HG03575 (cell line): Measurements from ENCODE around the gene LRRC45.

Experiments
- ATAC-seq: cut with Tn5 transposase; IDR thresholded peaks from one replicate; pipeline ENCODE4 v1.9.1; 2021; ENCODE audit not compliant: unreplicated experiment, insufficient number of reproducible peaks, low FRiP score; ENCODE audit errors: extremely low read depth

The LRRC45 gene

GRCh38 chr17:82043507-82043906 is 20.4 kb downstream of the LRRC45 start:
- no peak for ATAC-seq

- no peak for ATAC-seq
Observed at GRCh38 chr17:82045936-82046484, 22.9 kb downstream of the LRRC45 start.

DNA sequence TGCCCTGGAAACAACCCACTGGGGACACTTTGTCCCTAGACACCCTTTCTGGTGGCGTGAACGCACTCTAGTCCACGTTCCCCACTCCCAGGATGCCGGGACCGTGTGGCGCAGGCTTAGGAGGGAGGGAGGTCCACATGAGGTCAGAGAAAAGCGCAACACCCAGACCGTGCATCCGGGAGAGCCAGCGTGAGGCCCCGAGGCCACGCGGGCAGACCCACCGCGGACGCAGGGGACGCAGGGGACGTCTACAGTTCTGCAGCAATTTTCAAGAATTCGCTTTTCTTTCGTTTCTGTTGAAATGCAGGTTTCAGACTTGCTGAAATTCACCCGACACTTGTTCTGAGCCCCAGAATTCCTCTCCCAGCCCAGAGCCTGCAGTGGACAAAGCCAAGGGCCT is 23.8 kb downstream of the LRRC45 start:
- ATAC-seq, result no peak

GRCh38 chr17:82047379-82047778 is 24.3 kb downstream of the LRRC45 start:
- ATAC-seq, result no peak

DNA sequence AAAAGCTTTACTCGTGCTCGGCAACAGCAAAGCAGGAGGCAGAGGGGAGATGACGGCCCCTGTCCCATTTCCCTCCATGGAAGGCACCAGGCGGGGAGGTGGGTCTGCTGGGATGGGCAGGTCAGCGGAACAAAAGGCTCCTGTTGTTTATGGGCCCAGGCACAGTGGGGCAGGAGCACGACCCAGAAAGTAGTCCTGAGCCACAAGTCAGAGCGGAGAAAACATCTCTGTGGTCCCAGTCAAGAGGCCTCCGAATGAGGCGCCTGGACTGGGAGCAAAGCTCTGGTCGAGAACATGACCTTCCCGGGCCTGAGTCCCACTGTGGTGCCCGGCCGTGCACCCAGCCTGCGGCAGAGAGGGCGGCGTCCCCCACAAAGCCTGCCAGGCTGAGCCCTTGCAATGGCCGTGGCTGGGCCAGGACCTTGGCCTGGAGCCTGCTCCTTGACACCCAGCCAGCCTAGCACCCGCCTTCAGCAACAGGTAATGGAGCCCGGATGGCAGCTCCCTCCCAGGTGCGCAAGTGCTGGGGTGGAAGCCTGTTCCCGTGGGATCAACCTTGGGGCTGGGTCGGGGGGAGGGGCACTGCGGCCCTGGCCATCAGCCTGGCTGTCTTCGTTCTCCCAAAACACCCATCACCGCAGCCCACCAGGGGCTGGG is 24.9 kb downstream of the LRRC45 start:
- no peak for ATAC-seq

- ATAC-seq, result no peak
Observed at GRCh38 chr17:82048571-82048971, 25.5 kb downstream of the LRRC45 start.

- no peak for ATAC-seq
Observed at GRCh38 chr17:82049106-82049505, 26.0 kb downstream of the LRRC45 start.

DNA sequence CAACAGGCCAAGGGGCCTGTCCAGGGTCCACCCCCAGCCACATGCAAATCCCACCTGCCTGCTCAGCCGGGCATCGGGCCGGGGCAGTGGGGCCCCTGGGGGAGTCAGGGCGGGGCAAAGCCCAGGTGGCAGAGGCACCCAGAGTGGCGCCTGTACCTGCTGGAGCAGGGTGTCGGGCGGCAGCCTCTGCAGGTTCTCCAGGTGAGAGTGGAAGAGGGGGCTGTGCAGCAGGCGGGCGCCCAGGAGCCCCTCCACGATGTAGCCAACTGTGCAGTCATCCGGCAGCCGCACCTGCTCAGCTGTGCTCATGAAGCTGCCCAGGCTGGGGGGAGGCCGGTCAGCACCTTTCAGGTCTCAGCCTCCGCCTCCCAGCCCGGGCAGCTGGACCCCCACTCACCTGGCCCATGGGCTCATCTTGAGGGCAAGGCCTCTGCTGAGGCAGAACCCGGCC is 26.4 kb downstream of the LRRC45 start:
- no peak for ATAC-seq

DNA sequence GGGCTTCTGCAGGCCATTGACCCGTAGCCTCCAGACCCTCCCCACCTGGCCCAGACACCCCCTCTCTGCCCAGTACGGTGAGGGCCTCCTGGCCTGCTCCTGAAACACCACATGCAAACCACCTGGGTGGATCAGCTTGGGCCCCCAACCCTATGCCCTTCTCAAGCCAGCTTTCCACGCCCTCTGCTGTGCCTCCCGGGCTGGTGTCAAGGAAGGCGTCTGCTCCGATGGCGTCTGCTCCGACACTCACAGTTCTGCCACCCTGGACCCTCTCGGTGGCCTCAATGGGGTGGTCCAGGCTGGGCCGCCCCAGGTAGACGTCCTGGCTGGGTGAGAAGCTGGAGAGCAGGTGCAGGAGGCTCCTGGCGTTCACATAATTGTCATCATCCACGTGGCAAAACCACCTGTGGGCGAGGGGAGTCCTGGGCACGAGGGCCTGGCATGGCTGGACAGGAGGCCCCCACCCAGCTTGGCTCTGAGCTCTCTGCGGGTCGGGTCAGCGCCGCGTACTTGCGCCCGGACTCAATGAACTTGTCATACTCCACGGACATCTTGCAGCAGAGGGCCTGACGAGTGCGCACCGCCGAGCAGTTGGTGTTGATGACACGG is 27.2 kb downstream of the LRRC45 start:
- ATAC-seq, result no peak

DNA sequence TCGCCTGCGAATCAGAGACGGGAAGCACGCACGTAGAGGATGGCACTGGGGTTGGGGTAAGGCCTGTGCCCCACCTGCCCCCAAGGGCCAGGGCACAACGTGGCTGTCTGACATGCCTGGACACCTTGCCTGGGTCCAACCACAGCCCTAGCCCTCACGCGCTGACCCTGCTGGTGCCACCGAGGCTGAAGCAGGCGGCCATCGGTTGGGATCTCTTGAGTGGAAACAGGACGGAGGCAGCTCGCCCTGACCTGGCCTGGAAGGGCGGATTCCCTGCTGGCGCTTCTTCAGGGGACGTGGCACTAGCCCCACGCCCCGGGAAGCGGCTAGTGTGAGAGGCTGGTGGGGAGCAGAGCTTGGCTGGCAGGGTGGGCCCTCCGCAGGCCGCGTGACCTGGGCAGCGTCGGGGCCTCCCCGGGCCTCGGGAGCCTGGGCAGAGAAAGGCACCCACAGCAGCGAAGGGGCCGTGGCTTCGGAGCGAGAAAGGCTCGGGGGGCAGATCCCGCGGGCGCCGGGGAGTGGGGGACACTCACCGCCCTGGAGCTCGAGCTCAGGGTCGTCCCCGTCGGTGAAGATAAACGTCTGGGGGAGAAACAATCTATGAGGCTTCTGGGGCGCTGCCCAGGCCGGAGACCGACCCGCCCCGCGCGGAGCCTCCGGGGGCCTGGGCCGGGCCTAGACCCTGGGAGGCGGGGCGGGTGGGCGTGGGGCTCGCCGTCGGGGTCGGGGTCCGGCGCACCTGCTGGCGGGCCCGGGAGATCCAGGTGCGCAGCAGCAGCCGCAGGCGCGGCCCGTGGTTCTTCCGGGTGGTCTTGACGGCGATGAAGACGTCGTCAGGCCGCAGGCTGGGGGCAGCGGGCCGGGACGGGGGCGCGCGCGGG is 27.9 kb downstream of the LRRC45 start:
- no peak for ATAC-seq

- no peak for ATAC-seq
Observed at GRCh38 chr17:82051776-82052637, 28.9 kb downstream of the LRRC45 start, which contains the start of the genes GPS1 and RFNG. Gene GPS1, plus strand, starts transcription at chr17:82051898. Its CDS starts 34 bp downstream, at chr17:82051932. Gene RFNG, minus strand, starts transcription at chr17:82051811. Its CDS starts 45 bp downstream, at chr17:82051766.

GRCh38 chr17:82052638-82053059 is 29.5 kb downstream of the LRRC45 start:
- ATAC-seq, result no peak

DNA sequence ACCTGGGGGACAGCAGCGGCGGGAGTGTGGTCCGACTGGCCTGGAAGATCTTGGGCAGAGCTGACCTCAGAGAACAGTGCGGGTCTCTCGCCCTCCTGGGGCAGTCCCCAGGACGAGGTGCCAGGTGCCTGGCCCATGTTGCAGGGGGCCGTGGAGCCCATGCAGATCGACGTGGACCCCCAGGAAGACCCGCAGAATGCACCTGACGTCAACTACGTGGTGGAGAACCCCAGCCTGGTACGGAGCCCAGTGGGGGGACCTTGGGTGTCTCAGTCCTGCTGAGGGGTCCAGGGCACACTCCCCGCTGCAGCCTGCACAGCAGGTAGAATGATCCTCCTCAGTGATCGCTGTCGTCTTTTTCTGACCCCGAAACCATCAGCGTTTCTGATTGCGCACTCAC is 30.0 kb downstream of the LRRC45 start:
- ATAC-seq, result no peak

- ATAC-seq, result no peak
Observed at GRCh38 chr17:82053556-82054263, 30.6 kb downstream of the LRRC45 start.

GRCh38 chr17:82054351-82055022 is 31.4 kb downstream of the LRRC45 start:
- no peak for ATAC-seq

DNA sequence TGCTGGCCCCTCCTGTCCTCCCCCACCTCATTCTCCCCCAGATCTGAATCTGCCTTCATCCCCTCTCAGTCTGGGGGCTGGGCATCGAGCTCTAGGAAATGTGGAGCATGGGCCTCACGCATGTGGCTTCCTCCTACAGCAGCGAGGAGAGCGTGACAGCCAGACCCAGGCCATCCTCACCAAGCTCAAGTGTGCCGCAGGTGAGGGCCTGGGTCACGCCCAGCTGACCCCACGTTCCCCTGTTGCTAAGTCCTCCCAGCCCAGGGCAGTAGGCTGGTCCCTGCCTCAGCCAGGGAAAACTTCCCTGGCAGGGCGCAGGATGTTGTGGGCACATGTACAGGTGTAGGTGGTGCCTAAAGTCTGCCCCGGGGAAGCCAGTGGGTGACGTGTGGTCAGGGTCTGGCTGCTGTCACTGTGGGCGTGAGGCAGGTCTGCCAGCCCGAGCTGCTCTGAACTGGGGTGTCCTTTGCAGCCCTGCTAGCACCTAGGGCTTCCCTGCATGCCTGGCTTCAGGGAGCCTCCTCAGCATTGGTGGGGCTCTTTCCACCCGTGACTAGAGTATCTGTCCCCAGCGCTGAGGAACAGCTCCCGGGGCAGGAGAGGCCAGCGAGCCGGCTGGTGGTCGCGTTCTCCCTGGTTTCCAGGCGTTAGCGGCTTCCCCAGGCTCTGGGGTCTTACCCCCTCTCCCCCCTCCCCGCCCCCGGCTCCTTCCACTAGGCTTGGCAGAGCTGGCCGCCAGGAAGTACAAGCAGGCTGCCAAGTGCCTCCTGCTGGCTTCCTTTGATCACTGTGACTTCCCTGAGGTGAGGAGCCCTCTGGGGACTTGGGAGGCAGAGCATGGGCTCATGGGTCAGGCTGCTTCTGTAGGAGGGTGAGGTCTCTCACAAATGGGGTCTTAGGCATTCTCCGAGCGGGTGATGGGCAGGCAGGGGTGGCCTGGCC is 32.2 kb downstream of the LRRC45 start:
- no peak for ATAC-seq
